SU-DHL-6 (cell line): ENCODE measurements around the gene CTXND1.

Experiments
- CTCF ChIP-seq: fragments of 200-600 bp; sonication (generic); IDR thresholded peaks from one replicate; pipeline ENCODE4 v1.5.1; 2017; ENCODE audit warnings: antibody characterized with exemption, mild to moderate bottlenecking, low read length, moderate library complexity; ENCODE audit not compliant: insufficient read depth, poor library complexity, severe bottlenecking
- EZH2phosphoT487 ChIP-seq: fragments of 200-600 bp; sonication (generic), shearing (Covaris generic); conservative IDR thresholded peaks from 2 replicates; pipeline ENCODE4 v1.6.1; 2018; ENCODE audit warnings: mild to moderate bottlenecking, antibody characterized with exemption, low read length, moderate library complexity, mixed read lengths

- TF ChIP-seq CTCF (no peak), EZH2phosphoT487 (no peak)
Observed at GRCh38 chr15:80247320-80247719, 4.7 kb downstream of the CTXND1 start.
